HepG2 (cell line): ENCODE measurements around the gene CBFA2T2. TPM values are rescaled to one million over a fixed set of nuclear protein-coding genes. Genes with fewer than 3 reads are reported as not detected.

Source experiments
- FOSL1 ChIP-seq: sonication (generic); formaldehyde crosslinking; IDR thresholded peaks from 2 replicates; pipeline ENCODE4 v1.9.0; 2021; ENCODE audit warnings: missing genetic modification reagents, borderline replicate concordance
- FOXJ3 ChIP-seq: sonication (generic); formaldehyde crosslinking; IDR thresholded peaks from 2 replicates; pipeline ENCODE4 v1.4.0; 2020; ENCODE audit warnings: missing genetic modification reagents, mild to moderate bottlenecking, borderline replicate concordance
- GATA4 ChIP-seq: sonication (generic); IDR thresholded peaks from 2 replicates; pipeline ENCODE4 v1.6.1; 2016; ENCODE audit warnings: antibody characterized with exemption, low read depth, borderline replicate concordance
- IRX3 ChIP-seq: sonication (generic); formaldehyde crosslinking; IDR thresholded peaks from 2 replicates; pipeline ENCODE4 v1.8.1; 2023; ENCODE audit warnings: mild to moderate bottlenecking, low read depth, missing genetic modification reagents, borderline replicate concordance
- KLF16 ChIP-seq, 2 experiments: sonication (generic) in 1 of 2; formaldehyde crosslinking in 1 of 2; IDR thresholded peaks; 2 replicates each; pipeline versions ENCODE4 v1.6.1 to v1.8.0; 2016 to 2023; ENCODE audit warnings: missing genetic modification reagents in 2 of 2, missing compliant biosample characterization in 1 of 2
- MATR3 ChIP-seq: sonication (generic); formaldehyde crosslinking; IDR thresholded peaks from 2 replicates; pipeline ENCODE4 v1.4.0; 2020; ENCODE audit warnings: missing genetic modification reagents
- ONECUT2 ChIP-seq: sonication (generic); formaldehyde crosslinking; IDR thresholded peaks from 2 replicates; pipeline ENCODE4 v1.4.0; 2020; ENCODE audit warnings: missing genetic modification reagents
- PAX8 ChIP-seq: sonication (generic); formaldehyde crosslinking; IDR thresholded peaks from 2 replicates; pipeline ENCODE4 v1.8.0; 2022; ENCODE audit warnings: mild to moderate bottlenecking, missing genetic modification reagents, borderline replicate concordance
- SIN3B ChIP-seq: fragments of 150-350 bp; IDR thresholded peaks from 2 replicates; pipeline ENCODE4 v1.6.1; 2014; ENCODE audit warnings: low read length
- SOX13 ChIP-seq, 3 experiments: fragments of 450-650 bp in 1 of 3; sonication (generic) in 1 of 3; formaldehyde crosslinking in 1 of 3; IDR thresholded peaks in 2 of 3; conservative IDR thresholded peaks in 1 of 3; 2 replicates each; pipeline versions ENCODE4 v1.5.0 to v1.6.1; 2016 to 2020; ENCODE audit warnings: antibody characterized with exemption in 1 of 3, mild to moderate bottlenecking in 1 of 3, missing compliant biosample characterization in 1 of 3, missing genetic modification reagents in 1 of 3, moderate library complexity in 1 of 3
- ZFP90 ChIP-seq: sonication (generic); formaldehyde crosslinking; IDR thresholded peaks from 2 replicates; pipeline ENCODE4 v1.8.0; 2022; ENCODE audit warnings: missing genetic modification reagents, mild to moderate bottlenecking, inconsistent platforms, borderline replicate concordance
- ZNF333 ChIP-seq: sonication (generic); formaldehyde crosslinking; IDR thresholded peaks from 2 replicates; pipeline ENCODE4 v1.4.0; 2020; ENCODE audit warnings: mild to moderate bottlenecking, missing genetic modification reagents, borderline replicate concordance
- ZNF441 ChIP-seq: sonication (generic); formaldehyde crosslinking; IDR thresholded peaks from 2 replicates; pipeline ENCODE4 v1.7.0; 2021; ENCODE audit warnings: missing genetic modification reagents, borderline replicate concordance
- ZNF460 ChIP-seq: sonication (generic); formaldehyde crosslinking; IDR thresholded peaks from 2 replicates; pipeline ENCODE4 v1.5.1; 2020; ENCODE audit warnings: missing genetic modification reagents, mild to moderate bottlenecking, borderline replicate concordance
- ZNF550 ChIP-seq: sonication (generic); formaldehyde crosslinking; IDR thresholded peaks from 2 replicates; pipeline ENCODE4 v1.4.0; 2020; ENCODE audit warnings: mild to moderate bottlenecking, missing genetic modification reagents, borderline replicate concordance
- ZSCAN20 ChIP-seq: sonication (generic); formaldehyde crosslinking; IDR thresholded peaks from 2 replicates; pipeline ENCODE4 v1.4.0; 2020; ENCODE audit warnings: missing genetic modification reagents, mild to moderate bottlenecking, borderline replicate concordance
- polyA plus RNA-seq, 8 experiments: library from polyadenylated mRNA; depleted of rRNA in 3 of 8; stranded (reverse) in 7 of 8; unstranded in 1 of 8; fragments of >200 nt; fragmentation: Illumina TruSeq in 4 of 8; extraction: Trizol in 4 of 8; gene quantifications; 2 replicates each; pipeline versions ENCODE4 v1.2.1 to v1.2.3, GENCODE V29; 2011 to 2016; ENCODE audit warnings: low read depth in 4 of 8, missing spikeins in 1 of 8, mixed read lengths in 1 of 8; ENCODE audit not compliant: insufficient read depth in 1 of 8
- total RNA-seq, 5 experiments: library from RNA; depleted of rRNA; stranded (reverse); fragments of >200 nt; fragmentation: Illumina TruSeq; extraction: Trizol; gene quantifications; 2 replicates each; pipeline ENCODE4 v1.2.3, GENCODE V29; 2016; ENCODE audit warnings: low read depth in 1 of 5
- TF ChIP-seq, protein P1 (sequence below): sonication (generic); formaldehyde crosslinking; IDR thresholded peaks from 2 replicates; pipeline ENCODE4 v1.4.0; 2020; ENCODE audit warnings: missing genetic modification reagents, borderline replicate concordance
- TF ChIP-seq, protein P2 (sequence below): sonication (generic); formaldehyde crosslinking; IDR thresholded peaks from 2 replicates; pipeline ENCODE4 v1.9.0; 2021; ENCODE audit warnings: missing genetic modification reagents, borderline replicate concordance
- TF ChIP-seq, protein P3 (sequence below): IDR thresholded peaks from 2 replicates; pipeline ENCODE4 v1.6.1; 2016
- TF ChIP-seq, protein P4 (sequence below): sonication (generic); formaldehyde crosslinking; IDR thresholded peaks from 2 replicates; pipeline ENCODE4 v1.5.1; 2020; ENCODE audit warnings: missing genetic modification reagents, mild to moderate bottlenecking, borderline replicate concordance

Gene CBFA2T2
- total and polyA plus RNA-seq, 2 of the 13 experiments (the other 11 are each of a cell fraction or from before 2014, with no cell fraction given): 6.3 to 21.2 TPM

DNA sequence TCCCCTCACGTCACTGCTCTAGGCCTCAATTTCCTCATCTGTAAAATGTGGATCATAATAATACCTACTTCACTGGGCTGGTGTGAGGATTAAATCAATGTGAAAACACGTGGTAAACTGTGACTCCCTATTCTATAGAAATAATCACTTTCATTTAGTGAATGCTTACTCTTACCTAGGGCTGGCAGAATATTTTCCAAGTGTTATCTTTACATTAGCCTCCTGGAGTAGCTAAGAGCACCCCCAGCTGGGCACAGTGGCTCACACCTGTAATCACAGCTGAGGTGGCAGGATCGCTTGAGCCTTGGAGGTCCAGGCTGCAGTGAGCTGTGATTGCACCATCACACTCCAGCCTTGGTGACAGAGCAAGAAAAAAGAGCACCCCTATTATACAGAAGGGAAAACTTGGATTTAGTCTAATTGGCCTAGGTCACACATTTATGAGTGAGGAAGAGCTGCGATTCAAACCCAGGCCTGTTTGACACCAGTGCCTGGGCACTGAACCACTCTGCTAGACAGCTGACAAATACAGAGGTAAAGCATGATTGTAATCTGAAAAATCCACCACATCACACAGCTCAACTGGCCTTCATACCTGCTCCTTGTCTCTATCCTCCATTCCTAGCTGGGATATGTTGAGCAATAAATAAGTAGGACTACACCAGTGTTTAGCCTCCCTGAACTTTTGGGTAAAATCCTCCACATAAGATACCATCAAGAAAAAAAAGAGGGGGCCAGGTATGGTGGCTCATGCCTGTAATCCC lies 44.9 kb upstream of the CBFA2T2 start (continued):
- TF ChIP-seq MATR3 (CRISPR knock-in tag) (no peak), IRX3 (CRISPR knock-in tag) (no peak), PAX8 (CRISPR knock-in tag) (no peak), ZNF441 (CRISPR knock-in tag) (no peak), SIN3B (no peak), GATA4 (no peak), ZNF460 (CRISPR knock-in tag) (no peak), ZSCAN20 (CRISPR knock-in tag) (no peak), ONECUT2 (no peak), ZFP90 (CRISPR knock-in tag) (0 out of 2 replicates have a peak, but pooled peaks have one; percentile 9), ZNF550 (CRISPR knock-in tag) (no peak), FOXJ3 (0 out of 2 replicates have a peak, but pooled peaks have one; percentile 28), ZNF333 (CRISPR knock-in tag) (no peak), KLF16 (CRISPR knock-in tag; IDR thresholded peaks at IDR 0.05) (no peak), SOX13 (IDR thresholded peaks at IDR 0.05) (no peak), SOX13 (CRISPR knock-in tag; conservative IDR thresholded peaks at IDR 0.05 in 1 of 2, IDR thresholded peaks at IDR 0.05 in 1 of 2) (0 out of 4 replicates have a peak, but pooled peaks of 1 of the 2 experiments have one; percentile 8), FOSL1 (0 out of 2 replicates have a peak, but pooled peaks have one; percentile 10)
- TF ChIP-seq, protein P1, sequence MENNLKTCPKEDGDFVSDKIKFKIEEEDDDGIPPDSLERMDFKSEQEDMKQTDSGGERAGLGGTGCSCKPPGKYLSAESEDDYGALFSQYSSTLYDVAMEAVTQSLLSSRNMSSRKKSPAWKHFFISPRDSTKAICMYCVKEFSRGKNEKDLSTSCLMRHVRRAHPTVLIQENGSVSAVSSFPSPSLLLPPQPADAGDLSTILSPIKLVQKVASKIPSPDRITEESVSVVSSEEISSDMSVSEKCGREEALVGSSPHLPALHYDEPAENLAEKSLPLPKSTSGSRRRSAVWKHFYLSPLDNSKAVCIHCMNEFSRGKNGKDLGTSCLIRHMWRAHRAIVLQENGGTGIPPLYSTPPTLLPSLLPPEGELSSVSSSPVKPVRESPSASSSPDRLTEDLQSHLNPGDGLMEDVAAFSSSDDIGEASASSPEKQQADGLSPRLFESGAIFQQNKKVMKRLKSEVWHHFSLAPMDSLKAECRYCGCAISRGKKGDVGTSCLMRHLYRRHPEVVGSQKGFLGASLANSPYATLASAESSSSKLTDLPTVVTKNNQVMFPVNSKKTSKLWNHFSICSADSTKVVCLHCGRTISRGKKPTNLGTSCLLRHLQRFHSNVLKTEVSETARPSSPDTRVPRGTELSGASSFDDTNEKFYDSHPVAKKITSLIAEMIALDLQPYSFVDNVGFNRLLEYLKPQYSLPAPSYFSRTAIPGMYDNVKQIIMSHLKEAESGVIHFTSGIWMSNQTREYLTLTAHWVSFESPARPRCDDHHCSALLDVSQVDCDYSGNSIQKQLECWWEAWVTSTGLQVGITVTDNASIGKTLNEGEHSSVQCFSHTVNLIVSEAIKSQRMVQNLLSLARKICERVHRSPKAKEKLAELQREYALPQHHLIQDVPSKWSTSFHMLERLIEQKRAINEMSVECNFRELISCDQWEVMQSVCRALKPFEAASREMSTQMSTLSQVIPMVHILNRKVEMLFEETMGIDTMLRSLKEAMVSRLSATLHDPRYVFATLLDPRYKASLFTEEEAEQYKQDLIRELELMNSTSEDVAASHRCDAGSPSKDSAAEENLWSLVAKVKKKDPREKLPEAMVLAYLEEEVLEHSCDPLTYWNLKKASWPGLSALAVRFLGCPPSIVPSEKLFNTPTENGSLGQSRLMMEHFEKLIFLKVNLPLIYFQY (CRISPR knock-in tag): no peak
- TF ChIP-seq, protein P2, sequence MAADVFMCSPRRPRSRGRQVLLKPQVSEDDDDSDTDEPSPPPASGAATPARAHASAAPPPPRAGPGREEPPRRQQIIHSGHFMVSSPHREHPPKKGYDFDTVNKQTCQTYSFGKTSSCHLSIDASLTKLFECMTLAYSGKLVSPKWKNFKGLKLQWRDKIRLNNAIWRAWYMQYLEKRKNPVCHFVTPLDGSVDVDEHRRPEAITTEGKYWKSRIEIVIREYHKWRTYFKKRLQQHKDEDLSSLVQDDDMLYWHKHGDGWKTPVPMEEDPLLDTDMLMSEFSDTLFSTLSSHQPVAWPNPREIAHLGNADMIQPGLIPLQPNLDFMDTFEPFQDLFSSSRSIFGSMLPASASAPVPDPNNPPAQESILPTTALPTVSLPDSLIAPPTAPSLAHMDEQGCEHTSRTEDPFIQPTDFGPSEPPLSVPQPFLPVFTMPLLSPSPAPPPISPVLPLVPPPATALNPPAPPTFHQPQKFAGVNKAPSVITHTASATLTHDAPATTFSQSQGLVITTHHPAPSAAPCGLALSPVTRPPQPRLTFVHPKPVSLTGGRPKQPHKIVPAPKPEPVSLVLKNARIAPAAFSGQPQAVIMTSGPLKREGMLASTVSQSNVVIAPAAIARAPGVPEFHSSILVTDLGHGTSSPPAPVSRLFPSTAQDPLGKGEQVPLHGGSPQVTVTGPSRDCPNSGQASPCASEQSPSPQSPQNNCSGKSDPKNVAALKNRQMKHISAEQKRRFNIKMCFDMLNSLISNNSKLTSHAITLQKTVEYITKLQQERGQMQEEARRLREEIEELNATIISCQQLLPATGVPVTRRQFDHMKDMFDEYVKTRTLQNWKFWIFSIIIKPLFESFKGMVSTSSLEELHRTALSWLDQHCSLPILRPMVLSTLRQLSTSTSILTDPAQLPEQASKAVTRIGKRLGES: no peak
- TF ChIP-seq, protein P3, sequence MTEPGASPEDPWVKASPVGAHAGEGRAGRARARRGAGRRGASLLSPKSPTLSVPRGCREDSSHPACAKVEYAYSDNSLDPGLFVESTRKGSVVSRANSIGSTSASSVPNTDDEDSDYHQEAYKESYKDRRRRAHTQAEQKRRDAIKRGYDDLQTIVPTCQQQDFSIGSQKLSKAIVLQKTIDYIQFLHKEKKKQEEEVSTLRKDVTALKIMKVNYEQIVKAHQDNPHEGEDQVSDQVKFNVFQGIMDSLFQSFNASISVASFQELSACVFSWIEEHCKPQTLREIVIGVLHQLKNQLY (CRISPR knock-in tag): no peak
- TF ChIP-seq, protein P4, sequence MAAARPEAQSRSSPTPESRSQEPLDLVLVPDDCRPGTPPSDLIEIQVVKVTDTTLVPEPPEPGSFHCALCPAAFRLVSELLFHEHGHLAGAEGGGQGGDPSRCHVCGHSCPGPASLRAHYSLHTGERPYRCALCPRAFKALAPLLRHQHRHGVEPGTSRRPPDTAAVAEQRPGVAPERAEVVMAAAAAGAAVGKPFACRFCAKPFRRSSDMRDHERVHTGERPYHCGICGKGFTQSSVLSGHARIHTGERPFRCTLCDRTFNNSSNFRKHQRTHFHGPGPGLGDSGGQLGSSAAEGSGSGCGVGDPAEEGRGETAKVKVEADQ: no peak
